Measurements from ENCODE around the gene RIOK2. TPM values are rescaled to one million over a fixed set of nuclear protein-coding genes. Genes with fewer than 3 reads are reported as not detected.

The RIOK2 gene
- total RNA-seq, 3 donors from 2014 or later (not counting 1 experiment from before 2014, with no cell fraction given), result 26.3 to 31.0 (median 28.2) TPM

DNA sequence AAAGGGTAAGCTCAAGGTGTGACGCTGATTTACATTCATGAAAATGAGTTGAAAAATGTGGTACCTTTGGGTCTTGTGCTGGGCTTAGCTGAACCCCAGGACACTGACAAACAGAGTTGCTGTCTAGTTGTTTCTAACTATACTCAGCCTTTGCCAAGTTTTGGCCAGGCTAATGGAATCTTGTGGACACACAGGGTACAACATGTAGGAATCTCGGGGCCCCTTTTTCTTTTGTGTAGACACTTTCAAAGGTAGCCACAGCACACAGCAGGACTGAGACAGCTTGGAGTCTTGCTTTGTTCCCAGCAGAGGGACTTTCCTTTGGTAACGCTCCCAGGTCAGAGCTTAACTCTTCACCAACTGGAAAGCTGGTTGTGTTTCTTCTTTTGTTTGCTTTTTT, 48.4 kb downstream of the RIOK2 start:
- H3K27me3 ChIP-seq (ENCODE audit: control insufficient read depth, insufficient read depth, low read length), result no peaks in the 10 kb centered on the region
- no peaks in the 10 kb centered on the region for H3K36me3 ChIP-seq (ENCODE audit: control insufficient read depth, insufficient read depth, low read length)
- H3K27ac ChIP-seq (ENCODE audit: low read length), result no peak overlapping the region
- intact Hi-C loops (cut with micrococcal nuclease), result no loop called here
- TF ChIP-seq, protein P1, sequence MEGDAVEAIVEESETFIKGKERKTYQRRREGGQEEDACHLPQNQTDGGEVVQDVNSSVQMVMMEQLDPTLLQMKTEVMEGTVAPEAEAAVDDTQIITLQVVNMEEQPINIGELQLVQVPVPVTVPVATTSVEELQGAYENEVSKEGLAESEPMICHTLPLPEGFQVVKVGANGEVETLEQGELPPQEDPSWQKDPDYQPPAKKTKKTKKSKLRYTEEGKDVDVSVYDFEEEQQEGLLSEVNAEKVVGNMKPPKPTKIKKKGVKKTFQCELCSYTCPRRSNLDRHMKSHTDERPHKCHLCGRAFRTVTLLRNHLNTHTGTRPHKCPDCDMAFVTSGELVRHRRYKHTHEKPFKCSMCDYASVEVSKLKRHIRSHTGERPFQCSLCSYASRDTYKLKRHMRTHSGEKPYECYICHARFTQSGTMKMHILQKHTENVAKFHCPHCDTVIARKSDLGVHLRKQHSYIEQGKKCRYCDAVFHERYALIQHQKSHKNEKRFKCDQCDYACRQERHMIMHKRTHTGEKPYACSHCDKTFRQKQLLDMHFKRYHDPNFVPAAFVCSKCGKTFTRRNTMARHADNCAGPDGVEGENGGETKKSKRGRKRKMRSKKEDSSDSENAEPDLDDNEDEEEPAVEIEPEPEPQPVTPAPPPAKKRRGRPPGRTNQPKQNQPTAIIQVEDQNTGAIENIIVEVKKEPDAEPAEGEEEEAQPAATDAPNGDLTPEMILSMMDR (IDR thresholded peaks at IDR 0.05), result no peak
- Mint-ChIP-seq H3K27me3 (ENCODE audit: low read depth in 2 of 2) (peaks cover 15 to 23% of the 10 kb centered on the region in 2 donors), H3K27ac (no peak overlapping the region), H3K4me3 (no peak overlapping the region), H3K4me1 (no peaks in the 10 kb centered on the region), H3K36me3 (no peaks in the 10 kb centered on the region), H3K9me3 (no peaks in the 10 kb centered on the region)
- no peaks in the 10 kb centered on the region for H3K9me3 ChIP-seq (ENCODE audit: control insufficient read depth, insufficient read depth, low read length)
- 92% methylated on average over 3 of the region's 3 CpGs for WGBS (ENCODE audit: insufficient coverage)
- ATAC-seq, result no peak
- no peak overlapping the region for H3K4me3 ChIP-seq (ENCODE audit: low read length)
- no peak for DNase-seq
- H3K4me1 ChIP-seq (ENCODE audit: control insufficient read depth, insufficient read depth, low read length), result no peaks in the 10 kb centered on the region

- no peak for ATAC-seq
- H3K4me1 ChIP-seq (ENCODE audit: control insufficient read depth, insufficient read depth, low read length), result no peaks in the 10 kb centered on the region
- H3K36me3 Mint-ChIP-seq, result no peaks in the 10 kb centered on the region
Measured at GRCh38 chr5:97133101-97133500, 49.9 kb downstream of the RIOK2 start.

DNA sequence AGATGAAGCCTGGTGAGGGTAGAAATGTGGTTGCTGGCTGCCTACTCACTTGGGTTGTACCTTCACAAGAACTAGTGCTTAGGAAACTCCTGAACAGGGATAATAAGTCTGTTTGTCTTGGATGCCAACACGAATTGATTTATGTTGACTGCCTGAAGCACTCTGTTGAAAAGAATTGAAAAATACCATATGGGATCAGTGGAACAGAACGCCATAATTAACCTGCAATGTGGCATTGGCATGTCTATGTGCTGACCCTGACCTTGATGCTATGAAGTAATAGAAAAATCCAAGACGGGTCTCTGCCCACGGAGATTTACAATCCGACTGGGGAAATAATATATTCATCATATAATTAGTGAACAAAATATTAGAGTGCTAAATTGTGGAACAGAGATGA, 51.1 kb downstream of the RIOK2 start:
- Mint-ChIP-seq H3K36me3 (no peaks in the 10 kb centered on the region), H3K27me3 (ENCODE audit: low read depth in 2 of 2) (peaks cover 12 to 14% of the 10 kb centered on the region in 2 donors), H3K4me1 (no peaks in the 10 kb centered on the region), H3K4me3 (no peak overlapping the region), H3K9me3 (no peaks in the 10 kb centered on the region), H3K27ac (no peak overlapping the region)
- intact Hi-C loops (cut with micrococcal nuclease), result no loop called here
- Histone ChIP-seq H3K27me3 (ENCODE audit: control insufficient read depth, insufficient read depth, low read length) (no peaks in the 10 kb centered on the region), H3K4me3 (ENCODE audit: low read length) (no peak overlapping the region), H3K27ac (ENCODE audit: low read length) (no peak overlapping the region), H3K36me3 (ENCODE audit: control insufficient read depth, insufficient read depth, low read length) (no peaks in the 10 kb centered on the region), H3K4me1 (ENCODE audit: control insufficient read depth, insufficient read depth, low read length) (no peaks in the 10 kb centered on the region), H3K9me3 (ENCODE audit: control insufficient read depth, insufficient read depth, low read length) (no peaks in the 10 kb centered on the region)
- 42% methylated on average over 2 of the region's 5 CpGs for WGBS (ENCODE audit: insufficient coverage)
- no peak for ATAC-seq
- no peak for DNase-seq
- TF ChIP-seq, protein P1 (IDR thresholded peaks at IDR 0.05), result no peak

More at GRCh38 chr5:97133101-97133500, 49.9 kb downstream of the RIOK2 start:
- no peaks in the 10 kb centered on the region for H3K27me3 ChIP-seq (ENCODE audit: control insufficient read depth, insufficient read depth, low read length)
- no peak for DNase-seq
- intact Hi-C loops (cut with micrococcal nuclease), result no loop called here
- Mint-ChIP-seq H3K9me3 (no peaks in the 10 kb centered on the region), H3K4me1 (no peaks in the 10 kb centered on the region), H3K27ac (no peak overlapping the region), H3K4me3 (no peak overlapping the region), H3K27me3 (ENCODE audit: low read depth in 2 of 2) (peaks cover 12 to 14% of the 10 kb centered on the region in 2 donors)
- H3K4me3 ChIP-seq (ENCODE audit: low read length), result no peak overlapping the region
- no peak overlapping the region for H3K27ac ChIP-seq (ENCODE audit: low read length)
- TF ChIP-seq, protein P1 (IDR thresholded peaks at IDR 0.05), result no peak
- no peaks in the 10 kb centered on the region for H3K9me3 ChIP-seq (ENCODE audit: control insufficient read depth, insufficient read depth, low read length)
- H3K36me3 ChIP-seq (ENCODE audit: control insufficient read depth, insufficient read depth, low read length), result no peaks in the 10 kb centered on the region

GRCh38 chr5:97131139-97131710, 51.8 kb downstream of the RIOK2 start:
- Mint-ChIP-seq H3K4me3 (no peak overlapping the region), H3K4me1 (no peaks in the 10 kb centered on the region), H3K27me3 (ENCODE audit: low read depth in 2 of 2) (peaks cover 12 to 15% of the 10 kb centered on the region in 2 donors), H3K27ac (no peak overlapping the region), H3K9me3 (no peaks in the 10 kb centered on the region), H3K36me3 (no peaks in the 10 kb centered on the region)
- ATAC-seq (no peak), DNase-seq (no peak)
- Histone ChIP-seq H3K4me1 (ENCODE audit: control insufficient read depth, insufficient read depth, low read length) (no peaks in the 10 kb centered on the region), H3K9me3 (ENCODE audit: control insufficient read depth, insufficient read depth, low read length) (no peaks in the 10 kb centered on the region), H3K36me3 (ENCODE audit: control insufficient read depth, insufficient read depth, low read length) (no peaks in the 10 kb centered on the region), H3K27me3 (ENCODE audit: control insufficient read depth, insufficient read depth, low read length) (no peaks in the 10 kb centered on the region), H3K27ac (ENCODE audit: low read length) (no peak overlapping the region), H3K4me3 (ENCODE audit: low read length) (no peak overlapping the region)
- intact Hi-C loops (cut with micrococcal nuclease), result no loop called here
- TF ChIP-seq, protein P1 (IDR thresholded peaks at IDR 0.05), result no peak

All from natural killer cell (primary cell).